Endothelial cell of umbilical vein (primary cell): ENCODE data around the gene SLC15A3. TPM values are rescaled to one million over a fixed set of nuclear protein-coding genes. Genes with fewer than 3 reads are reported as not detected.

Experiments
- BruUV-seq: library from RNA; stranded (reverse); fragments of 400-500 nt; replicated peaks from 2 replicates; lab custom pipeline; 2021; lab: Mats Ljungman, UMichigan
- CTCF ChIA-PET: fragments of 300-600, 350-600 bp; sonication (Branson Sonifier 250); formaldehyde crosslinking; loops from one replicate; lab custom pipeline; 2021; ENCODE audit warnings: antibody characterized with exemption, inconsistent platforms; lab: Charles Lee
- POLR2A ChIA-PET: fragments of 300-600, 350-600 bp; sonication (Branson Sonifier 250); formaldehyde crosslinking; loops from one replicate; lab custom pipeline; 2021; ENCODE audit warnings: antibody characterized with exemption, inconsistent platforms; lab: Charles Lee
- DNase-seq: peaks from one replicate; pipeline ENCODE4 v3.0.0-alpha.2; 2011; ENCODE audit warnings: low read depth, low spot score
- FAIRE-seq: peaks from 2 replicates; lab custom pipeline; 2011; peaks lifted over from hg19 to GRCh38; lab: Jason Lieb, UNC
- H2AFZ ChIP-seq: 2 replicates; pipeline ENCODE4 v1.6.0; 2012; ENCODE audit warnings: low read depth, low read length, control low read depth, inconsistent platforms
- H3K27ac ChIP-seq: 2 replicates; pipeline ENCODE4 v1.5.1; 2011; ENCODE audit warnings: low read depth, mild to moderate bottlenecking, control low read depth, low read length, moderate library complexity; ENCODE audit not compliant: insufficient read depth
- H3K27me3 ChIP-seq, 2 experiments: 2 replicates each; pipeline versions ENCODE4 v1.6.0 to v1.6.1; 2011; ENCODE audit warnings: low read length in 2 of 2, mixed read lengths in 1 of 2; ENCODE audit not compliant: control insufficient read depth in 2 of 2, insufficient read depth in 2 of 2
- H3K36me3 ChIP-seq, 2 experiments: 2 replicates in 1 of 2; 3 replicates in 1 of 2; pipeline ENCODE4 v1.5.1; 2011; ENCODE audit warnings: low read length in 2 of 2, mild to moderate bottlenecking in 1 of 2, moderate library complexity in 1 of 2; ENCODE audit not compliant: control insufficient read depth in 2 of 2, insufficient read depth in 2 of 2; ENCODE audit errors: extremely low read depth in 1 of 2
- H3K4me1 ChIP-seq: 3 replicates; pipeline ENCODE4 v1.5.1; 2011; ENCODE audit warnings: mild to moderate bottlenecking, low read length; ENCODE audit not compliant: control insufficient read depth, insufficient read depth; ENCODE audit errors: extremely low read depth
- H3K4me2 ChIP-seq: 2 replicates; pipeline ENCODE4 v1.6.1; 2011; ENCODE audit warnings: low read length, control low read depth, mixed read lengths; ENCODE audit not compliant: insufficient read depth
- H3K4me3 ChIP-seq, 3 experiments: fragments of 200-600 bp in 1 of 3; sonication (generic), shearing (Covaris generic) in 1 of 3; replicated peaks in 1 of 3; 2 replicates each; pipeline ENCODE4 v1.5.1; 2011 to 2016; ENCODE audit warnings: control low read depth in 3 of 3, low read length in 3 of 3, mild to moderate bottlenecking in 2 of 3, inconsistent platforms in 1 of 3, low read depth in 1 of 3, moderate library complexity in 1 of 3; ENCODE audit not compliant: insufficient read depth in 1 of 3
- H3K79me2 ChIP-seq: 2 replicates; pipeline ENCODE4 v1.6.0; 2012; ENCODE audit warnings: low read length, inconsistent platforms; ENCODE audit not compliant: control insufficient read depth, insufficient read depth
- H3K9ac ChIP-seq: replicated peaks from 2 replicates; pipeline ENCODE3; 2011; ENCODE audit warnings: low read length, control low read depth; ENCODE audit not compliant: insufficient read depth; ENCODE audit errors: extremely low read depth
- H3K9me1 ChIP-seq: replicated peaks from 3 replicates; pipeline ENCODE4 v1.6.0; 2011; ENCODE audit warnings: mild to moderate bottlenecking, low read length; ENCODE audit not compliant: control insufficient read depth, insufficient read depth; ENCODE audit errors: extremely low read depth
- H3K9me3 ChIP-seq: replicated peaks from 2 replicates; pipeline ENCODE4 v1.5.1; 2012; ENCODE audit warnings: low read length, inconsistent platforms; ENCODE audit not compliant: control insufficient read depth, insufficient read depth
- H4K20me1 ChIP-seq: replicated peaks from 2 replicates; pipeline ENCODE3; 2011; ENCODE audit warnings: mild to moderate bottlenecking, low read length; ENCODE audit not compliant: control insufficient read depth, insufficient read depth; ENCODE audit errors: extremely low read depth
- CTCF ChIP-seq, 2 donors: IDR thresholded peaks; 1 replicate in 1 of 2; 2 replicates in 1 of 2; pipeline ENCODE4 v1.5.1; 2011; ENCODE audit warnings: low read length in 2 of 2, mild to moderate bottlenecking in 2 of 2, moderate library complexity in 2 of 2, control low read depth in 1 of 2, inconsistent platforms in 1 of 2, low read depth in 1 of 2; ENCODE audit not compliant: insufficient read depth in 1 of 2; ENCODE audit errors: extremely low read depth in 1 of 2
- EZH2 ChIP-seq: IDR thresholded peaks from 2 replicates; pipeline ENCODE4 v1.6.1; 2012; ENCODE audit warnings: borderline replicate concordance, low read depth, mild to moderate bottlenecking, moderate library complexity, low read length, inconsistent platforms; ENCODE audit not compliant: severe bottlenecking
- FOS ChIP-seq: IDR thresholded peaks from 2 replicates; pipeline ENCODE4 v1.6.1; 2011; ENCODE audit warnings: mild to moderate bottlenecking, low read length, moderate library complexity, borderline replicate concordance; ENCODE audit not compliant: insufficient read depth
- GATA2 ChIP-seq: IDR thresholded peaks from 2 replicates; pipeline ENCODE4 v1.7.0; 2011; ENCODE audit warnings: low read depth, mild to moderate bottlenecking, moderate library complexity, mixed read lengths, low read length; ENCODE audit not compliant: insufficient read length, insufficient read depth
- JUN ChIP-seq: IDR thresholded peaks from 2 replicates; pipeline ENCODE4 v1.6.1; 2011; ENCODE audit warnings: borderline replicate concordance, low read depth; ENCODE audit not compliant: insufficient read length, insufficient read depth
- MAX ChIP-seq: IDR thresholded peaks from 2 replicates; pipeline ENCODE4 v1.6.1; 2011; ENCODE audit not compliant: insufficient read depth, insufficient read length
- MYC ChIP-seq: IDR thresholded peaks from one replicate; pipeline ENCODE4 v1.6.1; 2011; ENCODE audit warnings: mild to moderate bottlenecking, low read depth, low read length
- POLR2A ChIP-seq: IDR thresholded peaks from 2 replicates; pipeline ENCODE4 v1.6.1; 2012; ENCODE audit warnings: low read depth, mild to moderate bottlenecking, control low read depth, low read length
- POLR2AphosphoS5 ChIP-seq: IDR thresholded peaks from 2 replicates; pipeline ENCODE4 v1.6.1; 2012; ENCODE audit warnings: low read depth, mild to moderate bottlenecking, control low read depth, low read length, moderate library complexity; ENCODE audit not compliant: insufficient read depth
- dilution Hi-C: fragments of 300-500 bp; cut with MboI; formaldehyde crosslinking; loops from one replicate; pipeline ENCODE4 v1.15.0; 2019; ENCODE audit warnings: low sequenced_read_pairs; ENCODE audit not compliant: extremely low pct_ligation_motif_present
- intact Hi-C: fragments of 100-400 bp; cut with micrococcal nuclease; formaldehyde crosslinking; loops from one replicate; pipeline ENCODE4 v1.10.0; 2022
- polyA plus RNA-seq, 4 experiments: library from polyadenylated mRNA; depleted of rRNA in 3 of 4; stranded (reverse) in 3 of 4; unstranded in 1 of 4; fragments of >200 nt; gene quantifications; 2 replicates each; pipeline versions ENCODE4 v1.2.1 to v1.2.3, GENCODE V29; 2011 to 2012; ENCODE audit warnings: missing spikeins in 1 of 4
- total RNA-seq: library from RNA; stranded (reverse); gene quantifications from 2 replicates; pipeline ENCODE4 v1.2.3, GENCODE V29; 2021

SLC15A3 gene
- total and polyA plus RNA-seq, 2 donors (not counting 3 experiments of a cell fraction or from before 2014, with no cell fraction given) = 3.3 to 4.4 TPM

- no peak overlapping the region for H2AFZ ChIP-seq
- no TSS peak for BruUV-seq
- H4K20me1 ChIP-seq = no peaks in the 10 kb centered on the region
- TF ChIP-seq JUN = no peak
- no peak for TF ChIP-seq MAX
- TF ChIP-seq FOS = no peak
- no peak for TF ChIP-seq MYC
- TF ChIP-seq EZH2 = no peak
- no peak for TF ChIP-seq POLR2A
- no peak for TF ChIP-seq GATA2
- TF ChIP-seq POLR2AphosphoS5 = no peak
- no peak for TF ChIP-seq CTCF (IDR thresholded peaks at IDR 0.05; ENCODE audit: extremely low read depth in 1 of 2, insufficient read depth in 1 of 2, low read depth in 1 of 2, low read length in 2 of 2)
- H3K4me2 ChIP-seq = no peak overlapping the region
- POLR2A ChIA-PET = no interaction called here
- no peak overlapping the region for H3K9ac ChIP-seq
- H3K36me3 ChIP-seq = peaks cover 29 to 43% of the 10 kb centered on the region in 2 experiments
- intact Hi-C loops = no loop called here
- H3K79me2 ChIP-seq = peaks cover 41% of the 10 kb centered on the region
- no peaks in the 10 kb centered on the region for H3K9me3 ChIP-seq
- CTCF ChIA-PET = interaction anchor here (4.4 to 13.1 kb wide), 3 partner anchors 13 to 126 kb away, joined by 108 to 300 read pairs (median 122); no protein-coding TSS in a partner anchor
- H3K9me1 ChIP-seq = no peaks in the 10 kb centered on the region
- H3K27me3 ChIP-seq = no peaks in the 10 kb centered on the region
- dilution Hi-C loops = no loop called here
- H3K4me3 ChIP-seq = no peak overlapping the region
- no peak for FAIRE-seq
- H3K4me1 ChIP-seq = peaks cover 20% of the 10 kb centered on the region
- H3K27ac ChIP-seq = no peak overlapping the region
- DNase-seq = no peak
Measured at GRCh38 chr11:60902625-60903024, 49.4 kb downstream of the SLC15A3 start.
